GM21576 (cell line): Measurements from ENCODE around the gene TLR3.

Experiments used
- ATAC-seq: cut with Tn5 transposase; IDR thresholded peaks from one replicate; pipeline ENCODE4 v1.9.1; 2021; ENCODE audit warnings: mild to moderate bottlenecking, moderate library complexity; ENCODE audit not compliant: unreplicated experiment

The TLR3 gene

GRCh38 chr4:186104890-186105646 lies 36.1 kb downstream of the TLR3 start:
- ATAC-seq: peak; percentile 43

GRCh38 chr4:186105647-186106321 lies 36.8 kb downstream of the TLR3 start:
- ATAC-seq: peak; percentile 31

- ATAC-seq: no peak
Measured at GRCh38 chr4:186107947-186108346, 39.0 kb downstream of the TLR3 start.

- ATAC-seq: no peak
Measured at GRCh38 chr4:186108391-186108790, 39.4 kb downstream of the TLR3 start.

- ATAC-seq: no peak
Measured at GRCh38 chr4:186109245-186109644, 40.3 kb downstream of the TLR3 start.

GRCh38 chr4:186116697-186117096 lies 47.7 kb downstream of the TLR3 start:
- ATAC-seq: no peak

GRCh38 chr4:186118582-186118981 lies 49.6 kb downstream of the TLR3 start:
- ATAC-seq: no peak

GRCh38 chr4:186121057-186121456 lies 52.1 kb downstream of the TLR3 start:
- ATAC-seq: no peak

GRCh38 chr4:186128842-186129241 lies 59.9 kb downstream of the TLR3 start:
- ATAC-seq: no peak

GRCh38 chr4:186131935-186132334 lies 63.0 kb downstream of the TLR3 start:
- ATAC-seq: no peak

GRCh38 chr4:186132577-186133242 lies 63.8 kb downstream of the TLR3 start:
- ATAC-seq: peak; percentile 43

- peak; percentile 98 for ATAC-seq
Measured at GRCh38 chr4:186134257-186134656, 65.3 kb downstream of the TLR3 start.

GRCh38 chr4:186134861-186135260 lies 65.9 kb downstream of the TLR3 start:
- ATAC-seq: no peak

- ATAC-seq: peak; percentile 27
Measured at GRCh38 chr4:186137196-186137794, 68.3 kb downstream of the TLR3 start.
